ENCODE results near the gene EPHA1. TPM values are rescaled to one million over a fixed set of nuclear protein-coding genes. Genes with fewer than 3 reads are reported as not detected.

Gene EPHA1
- total and polyA plus RNA-seq, 2 experiments from 2014 or later = 60.7 to 154 TPM

DNA sequence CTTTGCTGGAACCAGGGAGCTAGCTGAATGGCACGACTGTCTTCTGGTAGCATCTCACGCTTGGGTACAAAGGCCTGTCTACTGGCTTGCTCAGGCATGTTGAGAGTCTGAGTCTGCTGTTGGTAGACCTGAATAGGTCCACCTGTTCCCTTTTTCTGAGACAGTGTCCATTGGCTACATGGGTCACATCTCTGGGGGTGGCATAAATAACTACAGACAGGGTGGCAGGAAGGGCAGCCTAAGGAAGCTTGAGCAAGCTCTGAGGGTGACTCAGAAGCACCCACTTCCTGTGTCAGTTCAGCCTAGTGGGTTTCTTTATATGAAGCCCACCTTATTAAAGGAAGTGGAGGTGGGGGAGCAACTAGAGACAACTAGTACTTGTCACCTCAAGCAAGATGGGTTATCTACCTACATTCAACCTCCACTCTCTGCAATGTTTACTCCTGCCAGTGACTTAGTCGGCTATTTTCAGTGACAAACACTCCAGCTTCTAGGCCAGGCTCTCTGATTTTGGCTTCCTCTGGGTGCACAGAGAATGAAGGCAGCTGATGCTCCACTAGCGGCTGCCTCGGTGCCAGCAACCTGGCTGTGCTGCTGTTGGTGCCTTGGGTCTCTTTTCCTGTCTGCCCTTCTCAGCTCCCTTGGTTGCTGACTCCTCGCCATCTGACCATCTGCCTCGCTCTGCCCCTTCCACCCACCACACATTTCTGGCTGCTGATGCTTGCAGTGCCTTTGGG is 33.2 kb downstream of the EPHA1 start:
- Histone ChIP-seq H2AFZ (no peak overlapping the region), H3K4me2 (no peak overlapping the region), H3K27ac (ENCODE audit: low read depth) (no peak overlapping the region)

More for the DNA sequence above, 33.2 kb downstream of the EPHA1 start:
- no peak for ATAC-seq
- H3K27me3 ChIP-seq (ENCODE audit: insufficient read depth) = no peaks in the 10 kb centered on the region
- peaks cover 3% of the 10 kb centered on the region; the same call in 1 of the 2 replicates for H3F3A ChIP-seq (replicated peaks; ENCODE audit: low read depth)
- H3K27ac Mint-ChIP-seq = no peak overlapping the region
- peaks cover 6% of the 10 kb centered on the region; the same call in 1 of the 2 replicates for H3K9me2 ChIP-seq (ENCODE audit: insufficient read depth)
- peaks cover 52% of the 10 kb centered on the region for H3K4me1 Mint-ChIP-seq
- H3K36me3 ChIP-seq (ENCODE audit: insufficient read depth) = no peaks in the 10 kb centered on the region
- H4K20me1 ChIP-seq (replicated peaks; ENCODE audit: insufficient read depth) = no peaks in the 10 kb centered on the region
- TF ChIP-seq, protein P1, sequence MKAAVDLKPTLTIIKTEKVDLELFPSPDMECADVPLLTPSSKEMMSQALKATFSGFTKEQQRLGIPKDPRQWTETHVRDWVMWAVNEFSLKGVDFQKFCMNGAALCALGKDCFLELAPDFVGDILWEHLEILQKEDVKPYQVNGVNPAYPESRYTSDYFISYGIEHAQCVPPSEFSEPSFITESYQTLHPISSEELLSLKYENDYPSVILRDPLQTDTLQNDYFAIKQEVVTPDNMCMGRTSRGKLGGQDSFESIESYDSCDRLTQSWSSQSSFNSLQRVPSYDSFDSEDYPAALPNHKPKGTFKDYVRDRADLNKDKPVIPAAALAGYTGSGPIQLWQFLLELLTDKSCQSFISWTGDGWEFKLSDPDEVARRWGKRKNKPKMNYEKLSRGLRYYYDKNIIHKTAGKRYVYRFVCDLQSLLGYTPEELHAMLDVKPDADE (IDR thresholded peaks at IDR 0.05) = no peak
- TF ChIP-seq NANOG (IDR thresholded peaks at IDR 0.05; ENCODE audit: borderline replicate concordance) (no peak), JUNB (IDR thresholded peaks at IDR 0.05; ENCODE audit: unreplicated experiment) (no peak), EZH2phosphoT487 (IDR thresholded peaks at IDR 0.05; ENCODE audit: unreplicated experiment) (no peak), ZNF114 (CRISPR knock-in tag; IDR thresholded peaks at IDR 0.05) (no peak), EZH2 (IDR thresholded peaks at IDR 0.05; ENCODE audit: low read depth, unreplicated experiment) (no peak), CREB1 (CRISPR knock-in tag; IDR thresholded peaks at IDR 0.05; ENCODE audit: low read depth) (no peak)
- TF ChIP-seq, protein P2, sequence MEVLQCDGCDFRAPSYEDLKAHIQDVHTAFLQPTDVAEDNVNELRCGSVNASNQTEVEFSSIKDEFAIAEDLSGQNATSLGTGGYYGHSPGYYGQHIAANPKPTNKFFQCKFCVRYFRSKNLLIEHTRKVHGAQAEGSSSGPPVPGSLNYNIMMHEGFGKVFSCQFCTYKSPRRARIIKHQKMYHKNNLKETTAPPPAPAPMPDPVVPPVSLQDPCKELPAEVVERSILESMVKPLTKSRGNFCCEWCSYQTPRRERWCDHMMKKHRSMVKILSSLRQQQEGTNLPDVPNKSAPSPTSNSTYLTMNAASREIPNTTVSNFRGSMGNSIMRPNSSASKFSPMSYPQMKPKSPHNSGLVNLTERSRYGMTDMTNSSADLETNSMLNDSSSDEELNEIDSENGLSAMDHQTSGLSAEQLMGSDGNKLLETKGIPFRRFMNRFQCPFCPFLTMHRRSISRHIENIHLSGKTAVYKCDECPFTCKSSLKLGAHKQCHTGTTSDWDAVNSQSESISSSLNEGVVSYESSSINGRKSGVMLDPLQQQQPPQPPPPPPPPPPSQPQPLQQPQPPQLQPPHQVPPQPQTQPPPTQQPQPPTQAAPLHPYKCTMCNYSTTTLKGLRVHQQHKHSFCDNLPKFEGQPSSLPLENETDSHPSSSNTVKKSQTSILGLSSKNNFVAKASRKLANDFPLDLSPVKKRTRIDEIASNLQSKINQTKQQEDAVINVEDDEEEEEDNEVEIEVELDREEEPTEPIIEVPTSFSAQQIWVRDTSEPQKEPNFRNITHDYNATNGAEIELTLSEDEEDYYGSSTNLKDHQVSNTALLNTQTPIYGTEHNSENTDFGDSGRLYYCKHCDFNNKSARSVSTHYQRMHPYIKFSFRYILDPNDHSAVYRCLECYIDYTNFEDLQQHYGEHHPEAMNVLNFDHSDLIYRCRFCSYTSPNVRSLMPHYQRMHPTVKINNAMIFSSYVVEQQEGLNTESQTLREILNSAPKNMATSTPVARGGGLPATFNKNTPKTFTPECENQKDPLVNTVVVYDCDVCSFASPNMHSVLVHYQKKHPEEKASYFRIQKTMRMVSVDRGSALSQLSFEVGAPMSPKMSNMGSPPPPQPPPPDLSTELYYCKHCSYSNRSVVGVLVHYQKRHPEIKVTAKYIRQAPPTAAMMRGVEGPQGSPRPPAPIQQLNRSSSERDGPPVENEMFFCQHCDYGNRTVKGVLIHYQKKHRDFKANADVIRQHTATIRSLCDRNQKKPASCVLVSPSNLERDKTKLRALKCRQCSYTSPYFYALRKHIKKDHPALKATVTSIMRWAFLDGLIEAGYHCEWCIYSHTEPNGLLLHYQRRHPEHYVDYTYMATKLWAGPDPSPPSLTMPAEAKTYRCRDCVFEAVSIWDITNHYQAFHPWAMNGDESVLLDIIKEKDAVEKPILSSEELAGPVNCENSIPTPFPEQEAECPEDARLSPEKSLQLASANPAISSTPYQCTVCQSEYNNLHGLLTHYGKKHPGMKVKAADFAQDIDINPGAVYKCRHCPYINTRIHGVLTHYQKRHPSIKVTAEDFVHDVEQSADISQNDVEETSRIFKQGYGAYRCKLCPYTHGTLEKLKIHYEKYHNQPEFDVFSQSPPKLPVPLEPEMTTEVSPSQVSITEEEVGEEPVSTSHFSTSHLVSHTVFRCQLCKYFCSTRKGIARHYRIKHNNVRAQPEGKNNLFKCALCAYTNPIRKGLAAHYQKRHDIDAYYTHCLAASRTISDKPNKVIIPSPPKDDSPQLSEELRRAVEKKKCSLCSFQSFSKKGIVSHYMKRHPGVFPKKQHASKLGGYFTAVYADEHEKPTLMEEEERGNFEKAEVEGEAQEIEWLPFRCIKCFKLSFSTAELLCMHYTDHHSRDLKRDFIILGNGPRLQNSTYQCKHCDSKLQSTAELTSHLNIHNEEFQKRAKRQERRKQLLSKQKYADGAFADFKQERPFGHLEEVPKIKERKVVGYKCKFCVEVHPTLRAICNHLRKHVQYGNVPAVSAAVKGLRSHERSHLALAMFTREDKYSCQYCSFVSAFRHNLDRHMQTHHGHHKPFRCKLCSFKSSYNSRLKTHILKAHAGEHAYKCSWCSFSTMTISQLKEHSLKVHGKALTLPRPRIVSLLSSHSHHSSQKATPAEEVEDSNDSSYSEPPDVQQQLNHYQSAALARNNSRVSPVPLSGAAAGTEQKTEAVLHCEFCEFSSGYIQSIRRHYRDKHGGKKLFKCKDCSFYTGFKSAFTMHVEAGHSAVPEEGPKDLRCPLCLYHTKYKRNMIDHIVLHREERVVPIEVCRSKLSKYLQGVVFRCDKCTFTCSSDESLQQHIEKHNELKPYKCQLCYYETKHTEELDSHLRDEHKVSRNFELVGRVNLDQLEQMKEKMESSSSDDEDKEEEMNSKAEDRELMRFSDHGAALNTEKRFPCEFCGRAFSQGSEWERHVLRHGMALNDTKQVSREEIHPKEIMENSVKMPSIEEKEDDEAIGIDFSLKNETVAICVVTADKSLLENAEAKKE (CRISPR knock-in tag; IDR thresholded peaks at IDR 0.05) = no peak
- TF ChIP-seq, protein P3, sequence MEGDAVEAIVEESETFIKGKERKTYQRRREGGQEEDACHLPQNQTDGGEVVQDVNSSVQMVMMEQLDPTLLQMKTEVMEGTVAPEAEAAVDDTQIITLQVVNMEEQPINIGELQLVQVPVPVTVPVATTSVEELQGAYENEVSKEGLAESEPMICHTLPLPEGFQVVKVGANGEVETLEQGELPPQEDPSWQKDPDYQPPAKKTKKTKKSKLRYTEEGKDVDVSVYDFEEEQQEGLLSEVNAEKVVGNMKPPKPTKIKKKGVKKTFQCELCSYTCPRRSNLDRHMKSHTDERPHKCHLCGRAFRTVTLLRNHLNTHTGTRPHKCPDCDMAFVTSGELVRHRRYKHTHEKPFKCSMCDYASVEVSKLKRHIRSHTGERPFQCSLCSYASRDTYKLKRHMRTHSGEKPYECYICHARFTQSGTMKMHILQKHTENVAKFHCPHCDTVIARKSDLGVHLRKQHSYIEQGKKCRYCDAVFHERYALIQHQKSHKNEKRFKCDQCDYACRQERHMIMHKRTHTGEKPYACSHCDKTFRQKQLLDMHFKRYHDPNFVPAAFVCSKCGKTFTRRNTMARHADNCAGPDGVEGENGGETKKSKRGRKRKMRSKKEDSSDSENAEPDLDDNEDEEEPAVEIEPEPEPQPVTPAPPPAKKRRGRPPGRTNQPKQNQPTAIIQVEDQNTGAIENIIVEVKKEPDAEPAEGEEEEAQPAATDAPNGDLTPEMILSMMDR (conservative IDR thresholded peaks at IDR 0.05; ENCODE audit: low read depth in 2 of 2) = no peak
- no peak overlapping the region for H3K4me3 Mint-ChIP-seq
- peaks cover 48% of the 10 kb centered on the region for H3K4me1 ChIP-seq (ENCODE audit: insufficient read depth)
- H3K36me3 Mint-ChIP-seq (ENCODE audit: low read depth) = peaks cover 11% of the 10 kb centered on the region; the same call in 2 of the 3 replicates
- H3K9me3 Mint-ChIP-seq = no peaks in the 10 kb centered on the region; the same call in 2 of the 3 replicates
- DNase-seq (ENCODE audit: low spot score) = no peak
- peaks cover 9% of the 10 kb centered on the region for H3K27me3 Mint-ChIP-seq (ENCODE audit: insufficient read depth, low read depth, poor library complexity)
- peaks cover 8% of the 10 kb centered on the region; the same call in 1 of the 2 replicates for H3K79me2 ChIP-seq (replicated peaks; ENCODE audit: insufficient read depth)
- no peak overlapping the region for H3K4me3 ChIP-seq

All from GM23338 (cell line).